ENCODE measurements around the gene RPL19. TPM values are rescaled to one million over a fixed set of nuclear protein-coding genes. Genes with fewer than 3 reads are reported as not detected.

Gene RPL19
- total RNA-seq, 1 donor from 2014 or later: 1,579 TPM

DNA sequence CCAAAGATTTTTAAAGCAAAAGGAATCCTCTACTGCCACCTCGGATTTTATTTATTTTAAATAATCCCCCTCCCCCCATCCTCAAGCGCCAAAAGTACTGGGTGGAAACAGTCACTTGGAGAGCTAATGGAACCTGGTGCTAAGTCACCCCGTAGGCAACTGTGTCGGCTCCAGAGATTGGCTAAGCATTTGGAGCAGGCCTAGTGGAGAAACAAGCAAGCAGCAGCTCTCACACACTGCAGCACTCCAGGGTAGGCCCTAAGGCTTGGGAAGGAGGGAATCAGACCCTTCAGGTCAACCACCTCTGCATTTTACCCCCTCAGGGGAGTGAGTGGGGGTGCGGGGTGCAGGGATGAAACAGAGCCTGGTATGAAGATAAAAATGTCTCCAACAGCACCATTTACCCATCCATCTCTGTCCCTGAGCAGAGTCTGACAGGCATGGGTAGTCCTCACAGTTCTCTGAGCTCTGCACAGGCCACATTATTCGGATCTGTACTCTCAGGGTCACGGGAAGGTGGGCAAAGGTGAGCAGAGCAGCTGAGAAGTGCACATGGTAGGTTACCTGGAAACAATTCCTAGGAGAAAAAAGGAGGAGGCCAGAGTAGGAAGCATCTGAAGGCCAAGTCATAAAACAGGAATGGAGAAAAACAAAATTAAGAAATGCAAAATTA lies 52.8 kb downstream of the RPL19 start:
- Mint-ChIP-seq H3K36me3 (ENCODE audit: unreplicated experiment) (peaks cover 37% of the 10 kb centered on the region), H3K4me1 (ENCODE audit: unreplicated experiment) (no peaks in the 10 kb centered on the region), H3K9me3 (ENCODE audit: unreplicated experiment) (no peaks in the 10 kb centered on the region), H3K27ac (ENCODE audit: unreplicated experiment) (no peak overlapping the region), H3K27me3 (ENCODE audit: unreplicated experiment) (no peaks in the 10 kb centered on the region), H3K4me3 (ENCODE audit: unreplicated experiment) (no peak overlapping the region)
- TF ChIP-seq, protein P1, sequence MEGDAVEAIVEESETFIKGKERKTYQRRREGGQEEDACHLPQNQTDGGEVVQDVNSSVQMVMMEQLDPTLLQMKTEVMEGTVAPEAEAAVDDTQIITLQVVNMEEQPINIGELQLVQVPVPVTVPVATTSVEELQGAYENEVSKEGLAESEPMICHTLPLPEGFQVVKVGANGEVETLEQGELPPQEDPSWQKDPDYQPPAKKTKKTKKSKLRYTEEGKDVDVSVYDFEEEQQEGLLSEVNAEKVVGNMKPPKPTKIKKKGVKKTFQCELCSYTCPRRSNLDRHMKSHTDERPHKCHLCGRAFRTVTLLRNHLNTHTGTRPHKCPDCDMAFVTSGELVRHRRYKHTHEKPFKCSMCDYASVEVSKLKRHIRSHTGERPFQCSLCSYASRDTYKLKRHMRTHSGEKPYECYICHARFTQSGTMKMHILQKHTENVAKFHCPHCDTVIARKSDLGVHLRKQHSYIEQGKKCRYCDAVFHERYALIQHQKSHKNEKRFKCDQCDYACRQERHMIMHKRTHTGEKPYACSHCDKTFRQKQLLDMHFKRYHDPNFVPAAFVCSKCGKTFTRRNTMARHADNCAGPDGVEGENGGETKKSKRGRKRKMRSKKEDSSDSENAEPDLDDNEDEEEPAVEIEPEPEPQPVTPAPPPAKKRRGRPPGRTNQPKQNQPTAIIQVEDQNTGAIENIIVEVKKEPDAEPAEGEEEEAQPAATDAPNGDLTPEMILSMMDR (IDR thresholded peaks at IDR 0.05): no peak
- DNase-seq (ENCODE audit: extremely low spot score, unreplicated experiment): no peak

Other genes starting within 250 kb of the RPL19 start
- gene FBXO47, start 232.9 kb upstream of the RPL19 start, total RNA-seq: not detected in 2 replicates
- gene PLXDC1, start 48.6 kb upstream of the RPL19 start, total RNA-seq: 17.1 and 19.7 TPM in 2 replicates
- not detected in 2 replicates for gene ARL5C, start 34.1 kb upstream of the RPL19 start, total RNA-seq
- 15.4 and 17.9 TPM in 2 replicates for gene CACNB1, start 2.6 kb upstream of the RPL19 start, total RNA-seq
- gene STAC2, start 25.7 kb downstream of the RPL19 start, total RNA-seq: 0.62 and 0.81 TPM in 2 replicates
- gene FBXL20, start 201.3 kb downstream of the RPL19 start, total RNA-seq: 28.0 TPM in 2 replicates

Measured in osteocyte (in vitro differentiated cells).